Cardiac fibroblast (primary cell): ENCODE results near the gene ZBTB20.

Source experiments
- DNase-seq, 2 donors: peaks; one replicate each; pipeline versions ENCODE4 v3.0.0 to v3.0.0-alpha.2; 2010; ENCODE audit warnings: low read depth in 2 of 2
- H3K4me3 ChIP-seq, 2 donors: replicated peaks in 1 of 2; 1 replicate in 1 of 2; 2 replicates in 1 of 2; pipeline ENCODE4 v1.5.1; 2011; ENCODE audit warnings: low read depth in 2 of 2, low read length in 2 of 2, mild to moderate bottlenecking in 2 of 2, moderate library complexity in 1 of 2
- CTCF ChIP-seq: IDR thresholded peaks from one replicate; pipeline ENCODE4 v1.5.1; 2011; ENCODE audit warnings: low read depth, mild to moderate bottlenecking, low read length, inconsistent platforms

The ZBTB20 gene

GRCh38 chr3:114499976-114500375 is 647.1 kb downstream of the ZBTB20 start:
- no peak for TF ChIP-seq CTCF
- DNase-seq, result peak; percentile 31 to 43

GRCh38 chr3:114498539-114499370 is 648.3 kb downstream of the ZBTB20 start:
- H3K4me3 ChIP-seq, result no peak overlapping the region
- peak; percentile 76 to 91 for DNase-seq
- no peak for TF ChIP-seq CTCF

More at GRCh38 chr3:114499976-114500375, 647.1 kb downstream of the ZBTB20 start:
- H3K4me3 ChIP-seq, result no peak overlapping the region

GRCh38 chr3:114496874-114497273 is 650.2 kb downstream of the ZBTB20 start:
- DNase-seq, result peak; percentile 72
- no peak for TF ChIP-seq CTCF
- no peak overlapping the region for H3K4me3 ChIP-seq

GRCh38 chr3:114496466-114496865 is 650.6 kb downstream of the ZBTB20 start:
- H3K4me3 ChIP-seq, result no peak overlapping the region
- peak in 1 of 2 donors; percentile 10 for DNase-seq
- no peak for TF ChIP-seq CTCF

GRCh38 chr3:114496021-114496434 is 651.1 kb downstream of the ZBTB20 start:
- peak; percentile 47 to 81 for DNase-seq
- H3K4me3 ChIP-seq, result no peak overlapping the region
- no peak for TF ChIP-seq CTCF

GRCh38 chr3:114494498-114494897 is 652.6 kb downstream of the ZBTB20 start:
- TF ChIP-seq CTCF, result no peak
- no peak for DNase-seq
- no peak overlapping the region for H3K4me3 ChIP-seq

GRCh38 chr3:114490829-114491228 is 656.3 kb downstream of the ZBTB20 start:
- DNase-seq, result no peak
- H3K4me3 ChIP-seq, result no peak overlapping the region
- TF ChIP-seq CTCF, result no peak
